MM.1S (cell line): ENCODE results near the gene SPC25.

Source experiments
- DNase-seq: peaks from one replicate; pipeline ENCODE4 v3.0.0-alpha.2; 2015
- H2AFZ ChIP-seq: fragments of 300-600 bp; sonication (generic); 2 replicates; pipeline ENCODE4 v1.6.0; 2016; ENCODE audit warnings: antibody characterized with exemption, low read length
- H3F3A ChIP-seq: fragments of 300-600 bp; sonication (generic); 2 replicates; pipeline ENCODE4 v1.6.1; 2016; ENCODE audit warnings: mild to moderate bottlenecking, antibody characterized with exemption, low read length, moderate library complexity, mixed read lengths; ENCODE audit not compliant: insufficient read depth
- H3K27ac ChIP-seq: fragments of 300-600 bp; sonication (generic); 2 replicates; pipeline ENCODE4 v1.5.1; 2016; ENCODE audit warnings: mild to moderate bottlenecking, low read length
- H3K27me3 ChIP-seq: fragments of 300-600 bp; sonication (generic); replicated peaks from 2 replicates; pipeline ENCODE4 v1.6.0; 2016; ENCODE audit warnings: low read length; ENCODE audit not compliant: insufficient read depth
- H3K36me3 ChIP-seq: fragments of 300-600 bp; sonication (generic); replicated peaks from 2 replicates; pipeline ENCODE4 v1.6.1; 2016; ENCODE audit warnings: mild to moderate bottlenecking, low read length, mixed read lengths; ENCODE audit not compliant: insufficient read depth
- H3K4me1 ChIP-seq: fragments of 300-600 bp; sonication (generic); 2 replicates; pipeline ENCODE4 v1.6.1; 2016; ENCODE audit warnings: low read length, mixed read lengths
- H3K4me2 ChIP-seq: fragments of 300-600 bp; sonication (generic); 2 replicates; pipeline ENCODE4 v1.6.0; 2016; ENCODE audit warnings: low read depth, low read length
- H3K4me3 ChIP-seq: fragments of 300-600 bp; sonication (generic); 2 replicates; pipeline ENCODE4 v1.5.1; 2016; ENCODE audit warnings: low read length, mixed read lengths
- H3K79me2 ChIP-seq: fragments of 300-600 bp; sonication (generic); 2 replicates; pipeline ENCODE4 v1.6.1; 2016; ENCODE audit warnings: mixed run types, low read length, mixed read lengths
- H3K9ac ChIP-seq: fragments of 300-600 bp; sonication (generic); 2 replicates; pipeline ENCODE4 v1.6.1; 2016; ENCODE audit warnings: low read length, mixed read lengths
- H3K9me2 ChIP-seq: fragments of 300-600 bp; sonication (generic); replicated peaks from 2 replicates; pipeline ENCODE4 v1.6.1; 2016; ENCODE audit warnings: mild to moderate bottlenecking, low read length, mixed read lengths; ENCODE audit not compliant: insufficient read depth
- H3K9me3 ChIP-seq: fragments of 300-600 bp; sonication (generic); replicated peaks from 2 replicates; pipeline ENCODE4 v1.6.1; 2016; ENCODE audit warnings: mild to moderate bottlenecking, low read length, mixed read lengths; ENCODE audit not compliant: insufficient read depth
- H4K20me1 ChIP-seq: fragments of 300-600 bp; sonication (generic); 2 replicates; pipeline ENCODE4 v1.6.1; 2016; ENCODE audit warnings: mild to moderate bottlenecking, low read length, moderate library complexity, mixed read lengths; ENCODE audit not compliant: insufficient read depth
- CTCF ChIP-seq: fragments of 300-600 bp; sonication (generic); IDR thresholded peaks from 2 replicates; pipeline ENCODE4 v1.5.1; 2016; ENCODE audit warnings: antibody characterized with exemption, low read length, mixed read lengths
- EZH2 ChIP-seq: fragments of 300-600 bp; sonication (generic); optimal IDR thresholded peaks from 2 replicates; pipeline ENCODE3; 2017; ENCODE audit warnings: low read depth, mild to moderate bottlenecking, antibody characterized with exemption, low read length, mixed read lengths
- EZH2phosphoT487 ChIP-seq: fragments of 300-600 bp; sonication (generic); IDR thresholded peaks from 2 replicates; pipeline ENCODE4 v1.6.1; 2018; ENCODE audit warnings: antibody characterized with exemption, low read length

Gene SPC25

GRCh38 chr2:168913495-168913894, 23.3 kb upstream of the SPC25 start:
- Histone ChIP-seq H2AFZ (no peak overlapping the region), H3K4me1 (peaks cover 8% of the 10 kb centered on the region), H3K4me2 (no peak overlapping the region), H3F3A (no peaks in the 10 kb centered on the region), H3K27ac (no peak overlapping the region), H3K36me3 (no peaks in the 10 kb centered on the region), H3K4me3 (no peak overlapping the region), H4K20me1 (no peaks in the 10 kb centered on the region), H3K9me2 (no peaks in the 10 kb centered on the region), H3K9me3 (no peaks in the 10 kb centered on the region), H3K79me2 (no peaks in the 10 kb centered on the region), H3K9ac (no peak overlapping the region), H3K27me3 (no peaks in the 10 kb centered on the region)
- TF ChIP-seq CTCF (no peak), EZH2phosphoT487 (no peak), EZH2 (no peak)
- no peak for DNase-seq

GRCh38 chr2:168912901-168913369, 22.7 kb upstream of the SPC25 start:
- Histone ChIP-seq H3K9me3 (no peaks in the 10 kb centered on the region), H3K79me2 (no peaks in the 10 kb centered on the region), H3K4me1 (peaks cover 8% of the 10 kb centered on the region), H3K27ac (no peak overlapping the region), H2AFZ (no peak overlapping the region), H3K9ac (no peak overlapping the region), H3K9me2 (no peaks in the 10 kb centered on the region), H3K27me3 (no peaks in the 10 kb centered on the region), H4K20me1 (no peaks in the 10 kb centered on the region), H3K36me3 (no peaks in the 10 kb centered on the region), H3K4me3 (no peak overlapping the region), H3F3A (no peaks in the 10 kb centered on the region), H3K4me2 (no peak overlapping the region)
- TF ChIP-seq EZH2 = no peak
- TF ChIP-seq EZH2phosphoT487 = no peak
- TF ChIP-seq CTCF = no peak
- DNase-seq = no peak

GRCh38 chr2:168912466-168912865, 22.2 kb upstream of the SPC25 start:
- Histone ChIP-seq H3K4me2 (no peak overlapping the region), H3K27ac (no peak overlapping the region), H3K9ac (no peak overlapping the region), H3F3A (no peaks in the 10 kb centered on the region), H3K27me3 (no peaks in the 10 kb centered on the region), H4K20me1 (no peaks in the 10 kb centered on the region), H3K9me2 (no peaks in the 10 kb centered on the region), H3K4me1 (peaks cover 8% of the 10 kb centered on the region), H3K79me2 (no peaks in the 10 kb centered on the region), H3K9me3 (no peaks in the 10 kb centered on the region), H2AFZ (no peak overlapping the region), H3K36me3 (no peaks in the 10 kb centered on the region), H3K4me3 (no peak overlapping the region)
- TF ChIP-seq EZH2phosphoT487 (no peak), EZH2 (no peak), CTCF (no peak)
- no peak for DNase-seq
